Melanocyte of skin (primary cell): ENCODE measurements around the gene ZNF599. TPM values are rescaled to one million over a fixed set of nuclear protein-coding genes. Genes with fewer than 3 reads are reported as not detected.

Experiments used
- total RNA-seq, 2 donors: library from RNA; depleted of rRNA; stranded (reverse); fragments of >200 nt; gene quantifications; 2 replicates each; pipeline ENCODE4 v1.2.3, GENCODE V29; 2012

ZNF599 gene
- total RNA-seq, result 1 to 10 TPM; 2.4 to 4.7 TPM

GRCh38 chr19:34772697-34773554, at the start of gene ZNF599:
Gene ZNF599 (minus strand): TSS chr19:34773215. CDS start chr19:34772841, 374 bp downstream.

GRCh38 chr19:34733746-34734536, 39.1 kb downstream of the ZNF599 start, which contains the start of gene ZNF181:
Gene ZNF181 (plus strand): TSS chr19:34734243. CDS start chr19:34735038, 795 bp downstream.

Other genes starting within 250 kb of the ZNF599 start
- gene SCGB2B2, start 96.1 kb downstream of the ZNF599 start, total RNA-seq, result under 1 TPM in 1 of 2 donors, not detected in 1; under 0.01 TPM
- gene ZNF302, start 95.5 kb downstream of the ZNF599 start, total RNA-seq, result 10 to 100 TPM; 10.7 to 14.5 TPM
- 10 to 100 TPM in 1 of 2 donors, 1 to 10 TPM in 1; 4.7 to 14.1 TPM for gene ZNF181, start 39.0 kb downstream of the ZNF599 start, total RNA-seq
- 1 to 10 TPM; 2.1 to 3.0 TPM for gene ZNF30, start 153.7 kb upstream of the ZNF599 start, total RNA-seq
- gene ZNF792, start 191.0 kb upstream of the ZNF599 start, total RNA-seq, result 1 to 10 TPM; 4.8 to 6.3 TPM
- gene GRAMD1A, start 227.1 kb upstream of the ZNF599 start, total RNA-seq, result 10 to 100 TPM; 23.1 to 27.6 TPM